HG03520 (cell line): Measurements from ENCODE around the gene GMNC.

Source experiments
- ATAC-seq: cut with Tn5 transposase; IDR thresholded peaks from one replicate; pipeline ENCODE4 v1.9.1; 2021; ENCODE audit warnings: mild to moderate bottlenecking, moderate library complexity; ENCODE audit not compliant: unreplicated experiment

Gene GMNC

DNA sequence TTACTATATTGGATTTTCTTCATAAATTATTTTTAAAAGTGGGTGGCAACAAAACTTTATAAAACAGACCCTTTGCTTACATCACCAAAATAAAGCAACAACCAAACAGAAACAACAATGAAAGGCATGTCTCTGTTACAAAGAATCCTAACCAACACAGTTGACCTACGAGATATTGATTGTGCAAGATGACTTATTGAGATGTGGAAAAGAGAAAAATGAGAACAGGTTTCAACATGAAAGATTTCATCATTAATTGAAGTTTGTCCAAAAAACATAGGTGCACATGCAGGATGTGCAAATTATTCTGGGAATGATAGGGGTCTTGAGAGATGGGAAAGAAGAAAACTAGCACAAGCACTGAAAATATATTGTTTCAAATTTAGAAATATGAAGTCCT lies 9.0 kb downstream of the GMNC start:
- no peak for ATAC-seq

DNA sequence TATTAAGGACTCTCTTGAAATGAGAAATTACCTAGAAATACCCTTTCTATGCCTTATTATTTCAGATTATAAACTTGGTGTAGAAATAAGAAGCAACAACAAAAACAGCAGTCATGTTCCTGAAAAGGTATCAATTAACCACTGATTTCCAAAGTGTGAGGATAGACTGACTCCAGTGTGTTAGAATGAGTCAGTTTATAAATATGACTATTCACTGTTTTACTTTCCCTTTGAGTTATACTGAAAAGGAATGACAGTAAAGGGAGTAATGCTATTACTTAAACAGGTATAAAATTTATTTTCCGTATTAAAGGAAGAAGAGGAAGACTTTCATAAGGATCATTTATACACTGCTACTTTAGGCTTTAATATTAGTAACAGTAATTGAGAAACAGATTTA lies 12.9 kb downstream of the GMNC start:
- no peak for ATAC-seq

DNA sequence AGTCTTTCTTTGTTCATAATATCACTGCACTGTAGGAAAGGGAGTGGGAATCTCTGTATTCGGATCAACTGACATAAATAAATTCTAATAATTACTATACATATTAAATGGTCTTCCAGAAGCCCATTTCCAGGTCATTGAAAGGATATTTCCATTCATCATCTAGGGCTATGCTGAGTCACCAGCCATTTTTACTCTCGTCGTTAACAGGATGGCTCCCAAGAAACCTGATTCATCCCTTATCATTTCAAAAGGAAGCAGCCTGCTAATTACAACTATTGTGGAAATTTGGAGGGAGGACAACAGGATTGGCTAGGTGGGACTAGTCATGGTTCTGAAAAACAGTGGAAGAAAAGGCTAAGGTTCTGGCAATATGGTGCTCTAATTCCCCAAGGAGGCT lies 13.6 kb downstream of the GMNC start:
- no peak for ATAC-seq

DNA sequence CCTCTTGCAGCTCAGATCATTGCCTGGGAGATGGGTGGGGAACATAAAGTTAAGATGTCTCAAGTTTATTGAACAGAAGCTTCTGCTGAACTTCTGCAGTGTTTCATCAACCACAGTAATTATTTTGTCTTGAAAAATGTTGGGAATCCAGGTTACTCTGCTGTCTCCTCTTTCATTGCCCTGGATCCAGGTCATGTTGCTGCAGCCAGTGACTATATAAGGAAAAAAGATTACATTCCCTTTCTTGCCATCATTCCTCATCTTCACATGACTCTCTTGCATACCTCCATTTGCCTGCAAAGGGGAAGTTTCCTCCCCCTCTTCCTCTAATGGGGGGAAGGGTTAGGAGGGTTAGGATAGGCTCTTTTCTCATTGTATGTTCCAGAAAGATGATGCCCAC lies 15.1 kb downstream of the GMNC start:
- ATAC-seq, result no peak

GRCh38 chr3:190840146-190840545 lies 22.3 kb downstream of the GMNC start:
- no peak for ATAC-seq

- no peak for ATAC-seq
Observed at GRCh38 chr3:190831225-190831624, 31.3 kb downstream of the GMNC start.

DNA sequence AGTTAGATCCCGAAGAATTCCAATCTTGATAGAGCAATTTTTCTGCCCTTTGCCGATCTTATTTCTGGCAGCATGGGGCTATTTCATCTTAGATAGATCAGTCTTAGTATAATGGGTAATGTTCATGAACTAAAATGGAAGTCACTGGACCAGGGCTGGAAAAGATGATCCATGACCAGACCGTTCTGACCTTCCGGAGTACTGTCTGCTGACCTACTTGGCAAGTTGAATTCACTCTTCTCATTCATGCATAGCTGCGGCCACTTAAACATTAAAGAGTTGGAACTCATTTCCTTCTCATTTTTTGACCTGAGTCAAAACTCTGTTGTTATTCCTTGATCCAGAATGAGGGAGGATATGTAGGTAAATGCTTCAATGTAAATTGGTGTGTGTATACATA lies 32.5 kb downstream of the GMNC start:
- ATAC-seq, result no peak

- ATAC-seq, result no peak
Observed at GRCh38 chr3:190826018-190826417, 36.5 kb downstream of the GMNC start.

DNA sequence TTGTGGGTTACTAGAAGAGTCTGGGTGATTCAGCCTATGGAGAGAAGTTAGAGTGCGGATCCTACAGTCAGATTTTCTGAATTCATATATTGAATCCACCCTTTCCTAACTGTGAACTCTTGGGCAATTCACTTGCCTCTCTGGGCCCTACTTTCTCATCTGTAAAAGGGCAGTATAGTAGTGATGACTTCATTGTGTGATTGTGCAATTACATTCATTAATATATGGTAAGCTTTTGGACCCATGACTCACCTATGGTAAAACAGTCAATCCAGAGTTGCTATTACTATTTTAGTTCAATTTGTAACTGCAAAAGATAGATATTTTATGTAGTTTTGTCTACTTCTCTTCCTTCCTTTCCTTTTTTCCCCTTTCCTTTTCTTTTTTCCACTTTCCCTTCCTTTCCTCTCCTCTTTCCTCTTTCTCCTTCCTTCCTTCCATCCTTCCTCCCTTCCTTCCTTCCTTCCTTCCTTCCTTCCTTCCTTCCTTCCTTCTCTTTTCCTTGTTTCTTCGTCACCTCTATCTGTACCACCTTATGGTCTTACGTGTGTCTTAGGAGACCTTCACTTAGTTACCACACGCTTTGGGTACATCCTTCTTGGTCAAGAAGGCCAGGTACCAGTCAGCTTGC lies 37.0 kb downstream of the GMNC start:
- ATAC-seq, result no peak

DNA sequence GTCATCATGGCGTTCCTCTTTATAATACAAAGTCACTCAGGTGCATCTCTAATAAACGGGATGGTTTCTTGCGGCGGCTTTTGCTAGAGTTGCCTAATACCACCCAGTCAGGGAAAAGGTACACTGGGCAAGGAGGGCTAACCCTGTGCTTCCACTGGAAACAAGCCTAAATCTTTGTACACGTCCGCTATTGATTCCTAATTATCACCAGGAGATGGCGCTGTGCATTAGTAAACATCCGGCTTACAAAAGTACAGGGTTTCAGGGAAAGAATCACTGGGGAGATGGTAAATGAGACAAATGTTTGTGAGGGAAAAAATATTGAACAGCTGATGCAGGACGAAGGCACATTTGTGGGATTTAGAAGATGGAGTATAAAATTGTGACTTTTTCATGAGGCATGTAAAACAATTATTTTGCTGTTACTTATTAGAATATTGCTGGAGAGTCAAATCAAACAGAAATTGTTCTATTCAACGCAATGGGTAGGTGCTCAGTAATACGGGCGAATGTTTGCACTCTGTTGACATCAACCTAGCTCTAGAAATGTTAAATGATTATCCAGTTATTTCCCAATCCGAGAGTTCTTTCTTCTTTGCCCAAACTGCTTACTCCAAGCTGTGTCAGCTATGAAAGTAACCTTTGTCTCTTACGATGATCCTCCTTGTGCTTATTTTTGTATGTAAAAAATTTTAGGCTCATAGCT lies 50.6 kb downstream of the GMNC start:
- ATAC-seq, result peak; percentile 84

GRCh38 chr3:190810957-190811356 lies 51.5 kb downstream of the GMNC start:
- no peak for ATAC-seq

GRCh38 chr3:190809351-190809750 lies 53.1 kb downstream of the GMNC start:
- no peak for ATAC-seq

GRCh38 chr3:190807719-190808375 lies 54.6 kb downstream of the GMNC start:
- no peak for ATAC-seq
